ENCODE measurements around the gene OLFM2.
"Not testable (repeated sequence)": the region's sequence is repeated elsewhere in the genome, so short reads cannot be mapped to it uniquely, and the experiment has no call there.

Gene OLFM2

DNA sequence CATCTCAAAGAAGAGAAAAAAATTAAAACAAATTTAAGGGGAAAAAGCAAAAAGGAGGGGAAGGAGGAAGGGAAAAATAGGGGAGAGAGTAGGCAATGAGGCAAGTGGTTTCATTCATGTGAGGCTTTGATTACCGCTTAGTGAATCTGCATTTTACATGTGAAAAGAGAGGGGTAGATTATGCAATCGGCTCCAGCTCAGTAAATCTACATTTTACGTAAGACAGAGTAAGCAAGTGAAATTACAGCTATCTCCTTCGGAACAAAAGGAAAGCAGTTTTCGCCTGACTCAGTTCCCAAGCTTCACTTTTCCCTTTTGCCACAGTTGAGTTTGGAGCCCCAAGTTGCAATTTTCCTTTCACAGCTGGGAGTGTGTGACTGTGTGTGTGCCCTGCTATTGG is 16.0 kb upstream of the OLFM2 start:
- DNase-seq = no peak
- H3K56ac ChIP-seq (ENCODE audit: low read length) = no peak overlapping the region
- no peak overlapping the region for H3K23ac ChIP-seq (ENCODE audit: low read length)
- no peak overlapping the region for H3K4me2 ChIP-seq (ENCODE audit: low read length)
- no peak overlapping the region for H2BK5ac ChIP-seq (ENCODE audit: low read length)
- WGBS (ENCODE audit: extremely low coverage, insufficient coverage, low lambda C conversion rate) = no CpG with 5 or more reads among the region's 5 CpGs
- no peaks in the 10 kb centered on the region for H3K79me1 ChIP-seq (ENCODE audit: low read length)
- no peak overlapping the region for H4K5ac ChIP-seq (ENCODE audit: low read length)
- no peak overlapping the region for H2BK15ac ChIP-seq (replicated peaks; ENCODE audit: low read depth)
- no peak overlapping the region for H3K18ac ChIP-seq (ENCODE audit: low read length)
- no peak overlapping the region for H3K4ac ChIP-seq (ENCODE audit: low read depth, low read length)
- H3K4me1 ChIP-seq (ENCODE audit: control insufficient read depth, low read depth, low read length) = no peaks in the 10 kb centered on the region
- no peak overlapping the region for H2AK5ac ChIP-seq (ENCODE audit: low read length)
- no peaks in the 10 kb centered on the region for H3K79me2 ChIP-seq (ENCODE audit: control insufficient read depth, insufficient read depth, low read length)
- no peaks in the 10 kb centered on the region for H3K36me3 ChIP-seq (ENCODE audit: control insufficient read depth, insufficient read depth, low read length)
- H2BK120ac ChIP-seq (ENCODE audit: low read depth, low read length) = no peak overlapping the region
- no peak overlapping the region for H3K27ac ChIP-seq (ENCODE audit: low read depth, low read length)
- no peak overlapping the region for H3K4me3 ChIP-seq (ENCODE audit: low read length)
- no peaks in the 10 kb centered on the region for H3K27me3 ChIP-seq (ENCODE audit: insufficient read depth, low read length, poor library complexity)
- H3K9ac ChIP-seq (ENCODE audit: low read length) = no peak overlapping the region
- H4K8ac ChIP-seq (ENCODE audit: low read depth, low read length) = no peak overlapping the region

DNA sequence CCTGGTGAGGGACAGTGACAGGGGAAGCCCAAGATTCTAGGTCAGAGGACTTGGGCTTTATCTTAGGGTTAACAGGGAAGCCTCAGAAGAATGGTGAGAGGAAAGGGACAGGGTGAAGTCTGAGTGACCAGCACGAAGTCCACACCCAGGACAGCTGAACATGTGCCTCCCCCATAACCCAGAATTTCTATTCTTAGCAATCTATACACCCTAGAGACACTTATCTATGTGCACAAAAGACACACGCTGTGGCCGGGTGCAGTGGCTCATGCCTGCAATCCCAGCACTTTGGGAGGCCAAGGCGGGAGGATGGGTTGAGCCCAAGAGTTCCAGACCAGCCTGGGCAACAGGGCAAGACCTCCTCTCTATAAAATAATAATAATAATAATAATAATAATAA is 11.1 kb upstream of the OLFM2 start:
- no peak overlapping the region for H3K27ac ChIP-seq (ENCODE audit: low read depth, low read length)
- H2BK15ac ChIP-seq (replicated peaks; ENCODE audit: low read depth) = no peak overlapping the region
- no peak overlapping the region for H2BK120ac ChIP-seq (ENCODE audit: low read depth, low read length)
- WGBS (ENCODE audit: extremely low coverage, insufficient coverage, low lambda C conversion rate) = no CpG with 5 or more reads among the region's 4 CpGs
- H4K5ac ChIP-seq (ENCODE audit: low read length) = no peak overlapping the region
- no peaks in the 10 kb centered on the region for H3K79me2 ChIP-seq (ENCODE audit: control insufficient read depth, insufficient read depth, low read length)
- H3K4me2 ChIP-seq (ENCODE audit: low read length) = no peak overlapping the region
- H3K4me3 ChIP-seq (ENCODE audit: low read length) = no peak overlapping the region
- H3K36me3 ChIP-seq (ENCODE audit: control insufficient read depth, insufficient read depth, low read length) = no peaks in the 10 kb centered on the region
- H3K27me3 ChIP-seq (ENCODE audit: insufficient read depth, low read length, poor library complexity) = no peaks in the 10 kb centered on the region
- H3K56ac ChIP-seq (ENCODE audit: low read length) = no peak overlapping the region
- H4K8ac ChIP-seq (ENCODE audit: low read depth, low read length) = no peak overlapping the region
- no peak overlapping the region for H2AK5ac ChIP-seq (ENCODE audit: low read length)
- H3K4ac ChIP-seq (ENCODE audit: low read depth, low read length) = no peak overlapping the region
- no peaks in the 10 kb centered on the region for H3K4me1 ChIP-seq (ENCODE audit: control insufficient read depth, low read depth, low read length)
- H3K79me1 ChIP-seq (ENCODE audit: low read length) = no peaks in the 10 kb centered on the region
- no peak overlapping the region for H2BK5ac ChIP-seq (ENCODE audit: low read length)
- DNase-seq = no peak
- H3K18ac ChIP-seq (ENCODE audit: low read length) = no peak overlapping the region
- no peak overlapping the region for H3K23ac ChIP-seq (ENCODE audit: low read length)
- no peak overlapping the region for H3K9ac ChIP-seq (ENCODE audit: low read length)

GRCh38 chr19:9946528-9947125 is 10.3 kb upstream of the OLFM2 start:
- H2BK120ac ChIP-seq (ENCODE audit: low read depth, low read length); DNase-seq; H3K18ac ChIP-seq (ENCODE audit: low read length); H4K8ac ChIP-seq (ENCODE audit: low read depth, low read length); H3K4me1 ChIP-seq (ENCODE audit: control insufficient read depth, low read depth, low read length); H2AK5ac ChIP-seq (ENCODE audit: low read length); H3K27ac ChIP-seq (ENCODE audit: low read depth, low read length); H3K9ac ChIP-seq (ENCODE audit: low read length); H3K36me3 ChIP-seq (ENCODE audit: control insufficient read depth, insufficient read depth, low read length); H3K79me2 ChIP-seq (ENCODE audit: control insufficient read depth, insufficient read depth, low read length); H3K27me3 ChIP-seq (ENCODE audit: insufficient read depth, low read length, poor library complexity); H3K56ac ChIP-seq (ENCODE audit: low read length); H3K79me1 ChIP-seq (ENCODE audit: low read length); H3K4ac ChIP-seq (ENCODE audit: low read depth, low read length); H3K4me3 ChIP-seq (ENCODE audit: low read length); H2BK15ac ChIP-seq (replicated peaks; ENCODE audit: low read depth); H3K4me2 ChIP-seq (ENCODE audit: low read length); H2BK5ac ChIP-seq (ENCODE audit: low read length); H4K5ac ChIP-seq (ENCODE audit: low read length); H3K23ac ChIP-seq (ENCODE audit: low read length): not testable (repeated sequence)
- WGBS (ENCODE audit: extremely low coverage, insufficient coverage, low lambda C conversion rate) = no CpG with 5 or more reads among the region's 7 CpGs

- Histone ChIP-seq H3K4me1 (ENCODE audit: control insufficient read depth, low read depth, low read length) (no peaks in the 10 kb centered on the region), H4K8ac (ENCODE audit: low read depth, low read length) (no peak overlapping the region), H3K4me3 (ENCODE audit: low read length) (no peak overlapping the region), H2AK5ac (ENCODE audit: low read length) (no peak overlapping the region), H2BK120ac (ENCODE audit: low read depth, low read length) (no peak overlapping the region), H4K5ac (ENCODE audit: low read length) (no peak overlapping the region), H3K23ac (ENCODE audit: low read length) (no peak overlapping the region), H3K36me3 (ENCODE audit: control insufficient read depth, insufficient read depth, low read length) (no peaks in the 10 kb centered on the region), H3K18ac (ENCODE audit: low read length) (no peak overlapping the region), H2BK15ac (replicated peaks; ENCODE audit: low read depth) (no peak overlapping the region), H3K9ac (ENCODE audit: low read length) (no peak overlapping the region), H3K27me3 (ENCODE audit: insufficient read depth, low read length, poor library complexity) (no peaks in the 10 kb centered on the region), H2BK5ac (ENCODE audit: low read length) (no peak overlapping the region), H3K79me2 (ENCODE audit: control insufficient read depth, insufficient read depth, low read length) (no peaks in the 10 kb centered on the region), H3K56ac (ENCODE audit: low read length) (peak overlapping the region; percentile 25), H3K4ac (ENCODE audit: low read depth, low read length) (no peak overlapping the region), H3K4me2 (ENCODE audit: low read length) (no peak overlapping the region), H3K27ac (ENCODE audit: low read depth, low read length) (no peak overlapping the region), H3K79me1 (ENCODE audit: low read length) (no peaks in the 10 kb centered on the region)
- peak; percentile 51 for DNase-seq
- WGBS (ENCODE audit: extremely low coverage, insufficient coverage, low lambda C conversion rate) = 100% methylated on average over 1 of the region's 18 CpGs
These were observed 9.1 kb upstream of the OLFM2 start for GRCh38 chr19:9945319-9945966.

GRCh38 chr19:9943744-9944143 is 7.4 kb upstream of the OLFM2 start:
- no peak overlapping the region for H3K4me3 ChIP-seq (ENCODE audit: low read length)
- no peak overlapping the region for H3K56ac ChIP-seq (ENCODE audit: low read length)
- no peak overlapping the region for H3K27ac ChIP-seq (ENCODE audit: low read depth, low read length)
- DNase-seq = no peak
- H3K23ac ChIP-seq (ENCODE audit: low read length) = no peak overlapping the region
- H3K18ac ChIP-seq (ENCODE audit: low read length) = no peak overlapping the region
- no peak overlapping the region for H3K9ac ChIP-seq (ENCODE audit: low read length)
- H2BK120ac ChIP-seq (ENCODE audit: low read depth, low read length) = no peak overlapping the region
- H4K5ac ChIP-seq (ENCODE audit: low read length) = no peak overlapping the region
- no peak overlapping the region for H2BK15ac ChIP-seq (replicated peaks; ENCODE audit: low read depth)
- WGBS (ENCODE audit: extremely low coverage, insufficient coverage, low lambda C conversion rate) = no CpG with 5 or more reads among the region's 6 CpGs
- H3K79me1 ChIP-seq (ENCODE audit: low read length) = no peaks in the 10 kb centered on the region
- no peaks in the 10 kb centered on the region for H3K27me3 ChIP-seq (ENCODE audit: insufficient read depth, low read length, poor library complexity)
- H3K4me1 ChIP-seq (ENCODE audit: control insufficient read depth, low read depth, low read length) = no peaks in the 10 kb centered on the region
- no peaks in the 10 kb centered on the region for H3K79me2 ChIP-seq (ENCODE audit: control insufficient read depth, insufficient read depth, low read length)
- H2BK5ac ChIP-seq (ENCODE audit: low read length) = no peak overlapping the region
- H2AK5ac ChIP-seq (ENCODE audit: low read length) = no peak overlapping the region
- no peak overlapping the region for H3K4ac ChIP-seq (ENCODE audit: low read depth, low read length)
- no peaks in the 10 kb centered on the region for H3K36me3 ChIP-seq (ENCODE audit: control insufficient read depth, insufficient read depth, low read length)
- no peak overlapping the region for H4K8ac ChIP-seq (ENCODE audit: low read depth, low read length)
- no peak overlapping the region for H3K4me2 ChIP-seq (ENCODE audit: low read length)

- Histone ChIP-seq H3K4me2 (ENCODE audit: low read length) (no peak overlapping the region), H2BK15ac (replicated peaks; ENCODE audit: low read depth) (no peak overlapping the region), H3K27ac (ENCODE audit: low read depth, low read length) (no peak overlapping the region), H3K9ac (ENCODE audit: low read length) (no peak overlapping the region), H3K79me2 (ENCODE audit: control insufficient read depth, insufficient read depth, low read length) (no peaks in the 10 kb centered on the region), H2BK5ac (ENCODE audit: low read length) (no peak overlapping the region), H2AK5ac (ENCODE audit: low read length) (no peak overlapping the region), H3K36me3 (ENCODE audit: control insufficient read depth, insufficient read depth, low read length) (no peaks in the 10 kb centered on the region), H3K4me3 (ENCODE audit: low read length) (no peak overlapping the region), H3K56ac (ENCODE audit: low read length) (no peak overlapping the region), H3K79me1 (ENCODE audit: low read length) (no peaks in the 10 kb centered on the region), H2BK120ac (ENCODE audit: low read depth, low read length) (no peak overlapping the region), H3K4me1 (ENCODE audit: control insufficient read depth, low read depth, low read length) (no peaks in the 10 kb centered on the region), H3K27me3 (ENCODE audit: insufficient read depth, low read length, poor library complexity) (no peaks in the 10 kb centered on the region), H3K18ac (ENCODE audit: low read length) (no peak overlapping the region), H4K8ac (ENCODE audit: low read depth, low read length) (no peak overlapping the region), H4K5ac (ENCODE audit: low read length) (no peak overlapping the region), H3K23ac (ENCODE audit: low read length) (no peak overlapping the region), H3K4ac (ENCODE audit: low read depth, low read length) (no peak overlapping the region)
- no CpG with 5 or more reads among the region's 1 CpG for WGBS (ENCODE audit: extremely low coverage, insufficient coverage, low lambda C conversion rate)
- no peak for DNase-seq
These were observed 5.4 kb upstream of the OLFM2 start for GRCh38 chr19:9941671-9942070.
